HL-60/S4 treated with retinoic acid at 250 ng/mL for 4 days and 3 days (cell line): Measurements from ENCODE around the gene TMA16.
"Not testable (repeated sequence)": the region's sequence is repeated elsewhere in the genome, so short reads cannot be mapped to it uniquely, and the experiment has no call there.

ENCODE experiments used
- in situ Hi-C: fragments of 300-500 bp; cut with MboI; formaldehyde crosslinking; loops from 2 replicates; pipeline ENCODE4 v1.7.0; 2022; ENCODE audit warnings: low sequenced_read_pairs

TMA16 gene

DNA sequence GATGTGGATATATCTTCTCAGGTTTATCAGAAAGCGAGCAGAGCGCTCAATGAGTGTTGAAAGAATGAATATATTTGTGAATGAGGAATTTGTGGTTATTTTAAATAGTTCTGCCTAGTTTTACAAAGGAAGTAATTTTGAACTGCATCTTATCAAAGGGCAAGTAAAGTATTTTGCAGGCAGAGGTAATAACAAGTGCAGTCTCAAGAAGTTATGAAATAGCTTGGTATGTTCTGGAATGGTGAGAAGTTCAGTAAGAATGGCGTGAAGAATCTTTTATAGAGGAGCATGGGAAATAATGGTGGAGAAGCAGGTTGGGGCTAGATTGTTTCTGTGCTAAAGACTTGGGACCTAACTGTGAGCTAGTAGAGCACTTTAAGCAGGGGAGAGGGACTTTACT is 10.9 kb downstream of the TMA16 start:
- in situ Hi-C loops: no loop called here

DNA sequence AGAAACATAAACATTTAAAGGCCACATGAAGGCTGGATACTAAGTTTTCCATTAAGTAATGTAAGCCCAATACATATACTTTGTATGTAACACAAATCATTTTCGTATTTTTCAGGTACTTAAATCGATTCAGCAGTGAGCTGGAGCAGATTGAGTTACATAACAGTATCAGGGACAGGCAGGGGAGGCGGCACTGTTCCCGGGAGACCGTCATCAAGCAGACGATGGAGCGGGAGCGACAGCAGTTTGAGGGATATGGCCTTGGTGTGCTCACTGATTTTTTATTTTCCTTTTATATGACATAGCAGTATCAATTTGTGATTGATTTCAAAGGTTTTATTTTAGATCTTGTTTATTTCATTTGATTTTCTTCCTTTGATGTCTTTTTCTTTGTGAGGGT is 20.7 kb downstream of the TMA16 start:
- in situ Hi-C loops: no loop called here

DNA sequence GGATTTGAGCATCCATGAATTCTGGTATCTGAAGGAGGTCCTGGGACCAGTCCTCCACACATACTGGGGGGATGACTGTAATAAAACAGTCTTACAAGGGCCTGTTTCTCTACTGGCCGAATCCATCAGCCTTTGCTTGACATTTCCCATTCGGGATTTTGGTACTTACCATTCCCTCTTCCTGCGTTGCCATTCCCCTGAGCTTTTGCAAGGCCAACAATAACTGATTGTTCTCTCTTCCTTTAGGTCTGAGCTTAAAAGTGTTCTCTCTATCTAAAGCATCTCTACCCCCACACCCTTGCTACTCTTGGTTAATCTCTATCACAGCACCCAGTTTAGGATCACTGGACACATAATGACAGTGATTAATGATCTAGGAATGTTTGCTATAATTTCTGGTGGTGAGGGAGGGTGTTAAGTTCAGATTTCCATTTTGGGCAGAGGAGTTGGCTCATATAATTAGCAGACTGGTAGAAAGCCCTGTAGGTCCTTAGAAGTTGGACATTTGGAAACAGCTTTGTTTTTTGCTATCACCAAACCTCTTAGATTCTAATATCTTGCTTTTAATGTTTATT is 29.4 kb downstream of the TMA16 start:
- in situ Hi-C loops: no loop called here

DNA sequence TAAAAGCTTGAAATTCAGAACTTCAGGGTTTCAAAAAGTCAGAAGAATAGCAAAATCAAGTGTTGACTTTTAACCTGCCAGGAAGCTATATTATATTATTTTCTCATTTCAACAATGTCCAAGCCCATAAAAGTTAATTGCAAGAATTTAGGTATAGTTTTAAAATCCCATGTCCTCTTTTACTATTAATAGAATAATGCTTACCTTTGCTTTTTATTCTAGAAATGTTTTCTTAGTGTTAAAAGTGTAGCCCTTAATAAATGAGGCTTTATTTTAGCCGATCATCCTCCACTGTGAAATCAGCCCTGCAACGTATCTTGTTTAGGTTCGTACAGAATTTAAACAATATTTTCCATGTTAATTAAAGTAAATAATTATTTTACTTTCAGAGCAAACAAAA is 31.5 kb downstream of the TMA16 start:
- in situ Hi-C loops: no loop called here

DNA sequence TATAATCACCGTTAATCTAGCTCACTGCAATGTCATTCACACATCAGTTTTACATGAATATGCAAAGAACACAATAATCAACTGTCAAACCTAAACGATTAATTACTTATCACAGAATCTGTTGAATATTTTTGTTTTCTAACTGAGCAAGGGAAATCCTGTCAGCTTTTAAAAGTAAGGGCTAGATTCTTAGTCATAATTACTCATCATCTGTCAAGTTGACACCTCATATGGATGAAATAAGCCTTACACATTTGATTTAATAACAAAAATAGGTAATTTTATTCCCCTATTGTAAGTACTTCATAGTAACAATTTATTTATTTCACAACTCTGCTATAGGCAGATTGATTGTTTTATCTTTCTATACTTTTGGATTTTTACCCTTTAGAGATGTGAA is 32.7 kb downstream of the TMA16 start:
- in situ Hi-C loops: no loop called here

DNA sequence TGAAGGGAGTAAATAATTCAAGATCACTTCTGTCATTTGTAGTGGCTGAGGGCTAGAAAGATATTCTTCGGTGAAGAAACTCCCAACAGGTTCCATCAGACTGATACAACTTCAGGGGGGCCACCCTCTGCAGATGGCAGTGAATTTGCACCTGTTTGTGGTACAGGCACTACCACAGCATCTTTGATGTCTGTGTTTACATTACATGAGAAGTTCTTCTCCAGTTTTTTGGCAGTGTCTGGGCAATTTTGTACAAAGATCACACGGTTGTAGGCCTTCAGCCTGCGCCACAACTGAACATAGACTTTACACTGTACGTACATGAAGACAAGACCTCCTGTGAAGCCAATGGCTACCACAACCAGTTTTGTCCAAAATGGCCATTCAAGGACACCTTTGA is 34.2 kb downstream of the TMA16 start:
- in situ Hi-C loops: no loop called here

DNA sequence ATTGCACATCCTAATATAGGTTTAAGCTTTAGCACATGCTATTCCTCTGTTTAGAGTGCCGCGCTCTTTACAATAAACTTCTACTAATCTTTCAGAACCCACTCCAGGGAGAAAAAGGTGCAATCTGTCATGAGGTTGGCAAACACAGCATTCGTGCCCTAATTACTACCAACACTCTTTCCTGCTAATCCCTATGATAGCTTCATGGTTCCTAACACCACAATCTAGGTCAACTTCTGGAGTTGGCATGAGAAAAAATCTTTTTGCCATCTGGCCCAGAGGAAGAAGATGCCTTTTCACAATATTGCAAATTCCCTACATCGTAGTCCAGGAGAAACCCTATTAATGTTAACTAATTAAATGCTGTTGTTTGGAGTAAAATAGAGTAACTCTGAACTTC is 39.6 kb downstream of the TMA16 start:
- in situ Hi-C loops: no loop called here

DNA sequence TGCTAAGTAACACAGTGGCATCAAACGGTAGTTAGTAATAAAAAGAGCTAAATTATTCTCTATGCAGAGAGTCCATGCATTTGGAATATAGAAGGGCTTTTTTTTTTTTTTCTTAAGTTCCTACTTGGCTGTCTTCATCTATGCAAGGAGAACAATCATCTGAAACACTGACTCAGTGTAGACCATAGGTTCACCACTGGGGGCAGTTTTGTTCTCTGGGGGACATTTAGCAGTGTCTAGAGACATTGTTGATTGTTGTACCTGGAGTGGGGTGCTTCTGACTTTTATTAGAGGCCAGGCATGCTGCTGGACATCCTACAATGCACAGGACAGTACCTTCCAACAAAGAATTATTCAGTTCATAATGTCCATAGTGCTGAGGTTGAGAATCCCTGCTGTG is 41.2 kb downstream of the TMA16 start:
- in situ Hi-C loops: no loop called here

DNA sequence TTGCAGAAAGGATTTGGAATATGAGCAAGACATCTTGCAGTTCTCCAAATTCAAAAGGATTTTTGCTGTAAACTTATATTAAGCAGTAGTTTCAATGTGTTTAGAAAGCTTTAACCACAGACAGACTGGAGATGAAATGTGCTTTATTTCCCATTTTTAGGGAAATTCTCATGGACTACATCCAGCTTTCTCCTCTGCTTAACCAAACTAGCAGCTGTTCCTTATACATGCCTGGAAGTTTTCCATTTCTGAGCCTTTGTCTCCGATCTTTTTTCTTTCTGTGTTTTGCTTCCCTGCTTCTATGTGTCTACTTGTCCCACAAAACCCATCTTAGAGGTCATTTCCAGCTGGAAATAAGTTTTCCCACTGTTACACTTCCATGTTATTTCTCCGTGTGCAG is 41.6 kb downstream of the TMA16 start:
- in situ Hi-C loops: no loop called here

DNA sequence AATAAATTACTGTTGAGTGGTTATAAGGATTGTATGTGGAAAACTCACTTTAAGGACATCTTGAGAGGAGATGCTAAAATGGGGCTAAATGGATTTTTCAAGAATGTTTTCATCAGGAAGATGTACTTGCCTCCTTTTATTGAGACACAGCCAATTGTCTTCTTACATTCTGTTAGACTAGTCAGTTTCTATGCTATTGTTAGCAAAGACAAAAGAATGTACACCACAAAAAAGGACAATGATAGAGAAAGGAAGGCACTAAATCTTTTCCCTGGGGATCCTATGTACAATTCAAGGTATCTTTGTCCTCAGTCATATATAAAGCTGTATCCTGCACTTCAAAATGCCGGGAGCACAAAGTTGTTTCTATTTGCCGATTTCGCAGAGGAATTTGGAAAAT is 42.6 kb downstream of the TMA16 start:
- in situ Hi-C loops: no loop called here

DNA sequence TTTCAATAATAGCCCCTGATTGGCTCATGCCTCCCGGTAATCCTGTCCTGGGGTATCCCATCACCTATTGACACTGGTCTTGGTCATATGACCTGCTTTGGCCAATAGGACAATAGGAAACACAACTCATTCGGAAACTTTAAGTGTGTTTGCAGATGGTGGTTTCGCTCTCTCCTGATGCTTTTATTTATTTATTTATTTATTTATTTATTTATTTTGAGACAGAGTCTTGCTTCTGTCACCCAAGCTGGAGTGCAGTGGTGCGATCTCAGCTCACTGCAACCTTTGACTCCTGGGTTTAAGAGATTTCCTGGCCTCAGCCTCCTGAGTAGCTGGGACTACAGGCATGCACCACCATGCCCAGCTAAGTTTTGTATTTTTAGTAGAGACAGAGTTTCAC is 44.3 kb downstream of the TMA16 start:
- in situ Hi-C loops: not testable (repeated sequence)

DNA sequence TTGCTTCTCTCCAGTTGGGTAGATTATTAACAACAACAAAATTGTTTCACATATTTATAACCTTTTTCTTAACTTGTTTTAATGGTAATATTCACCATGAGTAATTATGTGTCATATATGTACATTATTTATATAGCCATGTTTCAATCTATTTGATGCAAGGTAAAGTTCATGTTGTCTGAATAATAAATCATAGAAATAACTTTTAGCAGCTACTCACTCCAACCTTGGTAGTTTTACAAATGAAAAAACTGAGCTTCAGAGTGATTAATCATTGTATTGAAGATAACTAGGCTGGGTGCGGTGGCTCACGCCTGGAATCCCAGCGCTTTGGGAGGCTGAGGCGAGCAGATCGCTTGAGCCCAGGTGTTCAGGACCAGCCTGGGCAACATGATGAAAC is 46.0 kb downstream of the TMA16 start:
- in situ Hi-C loops: no loop called here

DNA sequence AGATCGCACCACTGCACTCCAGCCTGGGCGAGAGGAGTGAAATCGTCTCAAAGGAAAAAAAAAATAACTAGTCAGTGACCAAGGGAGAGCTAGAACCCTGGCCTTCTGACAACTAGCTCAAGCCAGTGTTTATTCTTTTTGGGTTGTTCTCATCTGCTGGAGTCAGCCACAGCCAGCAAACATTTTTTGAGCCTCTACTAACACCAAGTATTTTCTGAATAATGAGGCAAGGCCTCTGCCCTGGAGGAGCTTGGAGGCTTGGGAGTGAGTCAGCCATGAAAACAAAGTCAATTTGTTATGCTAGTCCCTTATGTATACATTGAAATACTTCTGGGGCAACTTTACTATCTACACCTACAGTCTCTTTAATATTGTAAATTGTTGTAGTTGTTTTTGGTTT is 46.5 kb downstream of the TMA16 start:
- in situ Hi-C loops: no loop called here

DNA sequence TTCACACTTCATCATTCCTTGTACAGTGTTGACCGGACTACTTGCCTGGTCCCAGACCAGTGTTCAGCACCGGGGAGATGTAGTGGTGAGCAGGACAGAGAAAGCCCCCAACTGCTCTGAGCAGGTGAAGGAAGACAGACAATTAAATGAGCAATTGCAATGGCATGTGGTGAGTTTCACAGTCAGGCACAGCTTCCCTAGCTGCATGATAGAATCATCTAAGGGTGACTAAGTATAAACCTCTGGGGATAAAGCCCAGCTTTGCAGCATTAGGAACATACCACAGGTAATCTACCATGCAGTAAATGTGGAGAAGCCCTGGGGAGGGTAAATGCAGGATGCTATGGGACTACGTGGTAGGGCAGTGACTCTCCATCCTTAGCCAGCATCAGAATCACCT is 47.8 kb downstream of the TMA16 start:
- in situ Hi-C loops: no loop called here

DNA sequence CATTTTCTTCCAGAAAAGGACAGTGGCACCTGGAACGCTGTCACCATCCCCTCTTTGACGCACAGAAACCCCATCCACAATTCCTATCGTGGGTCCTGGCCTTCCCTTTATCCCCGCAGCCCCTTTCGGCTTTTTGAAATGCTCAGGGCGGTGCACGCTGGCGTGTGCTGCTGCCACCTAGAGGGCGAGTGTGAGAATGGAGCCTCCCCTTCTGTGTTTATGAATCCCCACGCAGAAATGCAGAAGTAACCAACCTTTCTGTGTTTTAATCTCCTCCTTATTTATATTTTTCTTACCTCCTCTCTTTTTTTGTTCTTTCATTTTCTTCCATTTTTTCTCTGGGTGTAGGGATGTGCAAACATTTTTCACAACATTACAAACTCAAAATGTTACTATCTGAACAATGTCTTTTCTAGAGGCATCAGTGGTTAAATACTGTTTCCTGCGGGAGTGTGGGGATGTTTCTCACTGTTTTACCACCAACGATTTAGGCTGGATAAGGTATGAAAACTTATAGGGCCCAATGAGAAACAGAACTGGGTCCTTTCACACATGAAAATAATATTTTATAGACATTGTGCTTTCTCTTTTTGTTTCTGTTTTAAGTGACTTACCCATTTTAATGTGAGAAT is 50.0 kb downstream of the TMA16 start:
- in situ Hi-C loops: no loop called here

DNA sequence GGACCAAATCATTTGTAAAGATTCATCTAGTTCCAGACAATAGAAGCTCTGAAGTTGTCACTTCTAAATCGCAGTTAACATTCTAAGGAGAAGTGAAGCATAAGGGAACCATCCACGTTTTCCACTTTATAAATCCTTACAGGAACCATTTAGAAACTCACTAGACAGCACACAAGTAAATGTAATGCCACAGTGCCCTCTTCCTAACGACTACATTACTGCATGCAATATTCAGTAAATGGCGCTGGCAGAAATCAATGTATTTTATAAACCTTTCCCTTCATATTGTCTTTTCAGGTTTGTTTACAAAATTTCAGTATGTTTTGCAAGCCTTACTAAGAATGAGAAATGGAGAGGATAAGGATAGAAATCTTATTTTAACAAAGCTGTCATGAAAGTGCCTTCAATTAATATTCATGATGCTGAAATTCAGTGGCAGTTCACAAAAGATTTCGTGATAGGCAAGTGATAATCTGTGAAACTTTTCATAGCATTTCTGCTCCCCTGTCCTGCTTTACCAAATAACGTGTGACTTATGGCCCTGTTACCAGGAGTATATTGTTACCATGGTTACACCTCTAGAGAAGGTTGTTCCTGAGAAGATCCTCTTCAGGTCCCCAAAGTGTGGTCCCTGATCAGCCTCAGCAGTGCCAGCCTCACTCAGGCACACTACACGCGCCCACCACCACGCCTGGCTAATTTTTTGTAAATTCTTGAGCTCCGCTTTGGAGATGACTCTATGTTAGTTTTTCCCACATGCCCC is 54.2 kb downstream of the TMA16 start:
- in situ Hi-C loops: no loop called here

DNA sequence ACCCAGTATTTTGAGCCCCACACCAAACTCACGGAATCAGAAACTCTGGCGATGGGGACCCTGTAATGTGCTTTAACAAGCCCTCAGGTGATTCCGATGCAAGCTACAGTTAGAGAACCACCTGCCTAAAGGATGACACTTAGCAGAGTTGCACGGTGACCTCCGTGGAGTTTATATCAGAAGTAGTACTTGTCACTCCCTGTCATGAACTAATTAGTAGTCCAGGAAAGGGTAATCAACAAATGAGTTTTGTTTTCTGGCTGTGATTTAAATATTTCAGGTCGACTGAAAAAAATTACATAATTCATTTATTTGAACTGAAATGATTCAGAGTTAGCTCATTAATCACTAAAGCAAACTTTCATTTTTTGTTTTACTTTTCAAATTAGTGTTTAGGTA is 56.4 kb downstream of the TMA16 start:
- in situ Hi-C loops: loop anchor here (10.0 kb wide), 1 partner anchor 124 kb away; no protein-coding TSS in a partner anchor

DNA sequence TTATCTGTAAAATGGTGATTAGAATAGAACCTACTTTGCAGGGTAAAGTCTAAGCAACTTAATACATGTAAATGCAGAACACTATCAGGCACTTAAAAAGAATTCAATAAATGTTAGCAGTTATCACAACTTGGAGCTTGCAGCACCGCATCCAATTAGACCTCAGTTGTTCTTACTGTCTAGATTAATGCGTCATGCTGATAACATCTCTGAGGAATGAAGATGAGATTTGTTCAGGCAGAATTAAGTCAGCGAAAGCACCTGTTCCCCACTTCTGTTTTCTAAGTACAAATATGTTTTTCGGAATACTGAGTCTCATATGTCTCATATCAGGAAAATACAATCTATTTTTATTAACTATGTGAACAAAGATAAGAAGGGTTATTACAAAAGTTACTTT is 58.7 kb downstream of the TMA16 start:
- in situ Hi-C loops: loop anchor here (10.0 kb wide), 1 partner anchor 122 kb away; no protein-coding TSS in a partner anchor

DNA sequence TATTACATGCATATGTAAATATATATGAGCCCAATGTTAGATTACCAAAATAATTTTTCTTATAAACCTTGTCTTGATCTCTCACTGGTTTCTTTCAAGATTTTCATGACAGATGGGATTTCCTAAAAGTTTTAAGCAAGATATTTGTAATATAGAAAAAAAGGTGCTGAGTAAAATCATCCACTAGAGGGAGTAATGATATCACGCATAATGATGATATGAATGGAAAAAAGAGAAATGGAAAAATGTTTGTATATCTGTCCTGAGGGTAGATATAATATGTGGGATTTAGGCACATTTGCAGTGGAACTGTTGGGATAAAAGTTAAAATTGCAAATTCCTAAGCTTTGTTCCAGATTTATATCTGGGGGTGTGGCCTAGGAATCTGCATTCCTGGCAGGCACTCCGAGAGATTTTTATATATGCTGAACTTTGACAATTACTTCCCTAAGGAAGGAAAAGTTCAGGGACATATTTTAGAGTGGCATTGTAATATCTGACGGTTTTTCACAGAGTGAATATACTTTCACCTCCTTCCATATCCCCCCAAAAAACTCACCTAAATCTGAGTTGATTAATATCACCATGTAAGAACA is 60.5 kb downstream of the TMA16 start:
- in situ Hi-C loops: loop anchor here (10.0 kb wide), 1 partner anchor 120 kb away; no protein-coding TSS in a partner anchor

DNA sequence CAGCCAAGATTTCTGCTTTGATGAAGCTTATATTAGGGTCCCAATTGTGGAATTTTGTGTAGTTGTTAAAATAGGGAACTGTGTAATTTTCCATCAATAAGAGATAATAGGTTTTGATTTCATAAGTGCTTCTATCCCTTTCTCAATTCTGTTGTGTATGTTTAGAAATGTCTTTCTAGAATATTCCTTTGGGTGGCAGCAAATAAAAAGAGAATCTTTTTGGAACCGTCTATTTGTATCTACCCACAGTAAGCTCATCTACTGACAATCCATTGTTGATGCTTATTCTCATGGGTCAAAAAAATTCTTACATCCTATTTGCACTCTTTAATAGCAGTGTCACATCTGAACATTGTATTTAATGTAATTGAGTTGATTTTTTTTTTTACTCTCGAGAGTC is 61.7 kb downstream of the TMA16 start:
- in situ Hi-C loops: loop anchor here (10.0 kb wide), 1 partner anchor 119 kb away; no protein-coding TSS in a partner anchor

DNA sequence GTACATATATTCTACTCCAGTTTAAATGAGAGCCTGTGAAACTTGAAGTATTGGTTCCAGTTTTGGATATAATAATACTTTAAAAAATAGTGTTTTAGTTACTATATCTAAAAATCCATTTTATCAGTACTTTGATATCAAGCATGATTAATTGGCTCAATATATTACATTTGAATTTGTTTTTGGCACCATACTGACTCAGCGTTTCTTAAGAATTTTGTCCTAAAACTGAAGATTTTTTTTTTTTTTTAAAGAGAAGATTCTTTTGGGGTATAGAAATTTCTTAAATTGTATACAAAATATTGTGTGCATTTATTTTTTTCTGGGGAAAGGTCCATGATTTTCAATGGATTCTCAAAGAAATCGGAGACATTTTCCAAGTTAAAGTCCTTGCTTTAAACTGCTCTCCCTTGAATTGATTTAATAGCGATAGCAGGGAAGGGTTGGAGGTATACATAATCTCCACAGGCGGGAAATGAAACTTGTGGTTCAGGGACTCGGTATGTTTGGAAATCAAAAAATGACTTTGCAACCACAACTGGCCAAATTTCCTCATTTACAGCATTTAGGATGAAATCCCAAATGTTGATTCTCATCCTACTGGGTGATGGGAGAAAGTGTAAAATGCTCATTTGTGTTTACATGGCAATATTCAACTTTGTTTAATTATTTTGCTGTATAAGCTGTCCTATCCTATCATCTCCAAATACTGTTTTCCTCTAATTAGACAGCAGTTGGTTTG is 62.3 kb downstream of the TMA16 start:
- in situ Hi-C loops: loop anchor here (10.0 kb wide), 1 partner anchor 118 kb away; no protein-coding TSS in a partner anchor
